A549 (cell line): Measurements from ENCODE around the gene SORCS1.

Source experiments
- CTCF ChIP-seq: fragments of >200 bp; sonication (Bioruptor Twin); formaldehyde crosslinking; IDR thresholded peaks from 3 replicates; pipeline ENCODE4 v1.5.1; 2016
- NR3C1 ChIP-seq: fragments of >200 bp; sonication (Bioruptor Twin); formaldehyde crosslinking; IDR thresholded peaks from 3 replicates; pipeline ENCODE4 v1.6.1; 2017

DNA sequence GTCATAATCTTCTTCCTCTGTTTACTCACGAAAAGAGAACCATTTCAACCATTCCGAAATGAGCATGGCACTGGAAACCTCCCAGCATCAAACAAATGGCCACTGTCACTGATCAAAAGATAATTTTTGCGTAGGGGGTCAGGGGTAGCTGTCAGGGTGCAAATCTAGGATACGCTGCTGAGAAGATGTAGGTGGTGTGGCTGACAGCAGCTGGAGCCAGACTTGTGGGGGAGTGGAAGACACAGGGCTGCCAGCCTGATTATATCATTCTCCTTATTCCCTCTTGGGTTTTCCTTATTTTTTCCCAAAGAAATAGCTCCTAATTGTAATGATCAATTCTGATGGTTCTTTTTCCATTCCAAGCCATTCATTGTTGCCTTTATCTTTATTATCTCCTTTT, 266.1 kb downstream of the SORCS1 start:
- TF ChIP-seq CTCF (no peak), NR3C1 (no peak)
